Measurements from ENCODE around the gene PTGES2. TPM values are rescaled to one million over a fixed set of nuclear protein-coding genes. Genes with fewer than 3 reads are reported as not detected.

The PTGES2 gene
- total RNA-seq, 1 donor from 2014 or later = 33.8 TPM

DNA sequence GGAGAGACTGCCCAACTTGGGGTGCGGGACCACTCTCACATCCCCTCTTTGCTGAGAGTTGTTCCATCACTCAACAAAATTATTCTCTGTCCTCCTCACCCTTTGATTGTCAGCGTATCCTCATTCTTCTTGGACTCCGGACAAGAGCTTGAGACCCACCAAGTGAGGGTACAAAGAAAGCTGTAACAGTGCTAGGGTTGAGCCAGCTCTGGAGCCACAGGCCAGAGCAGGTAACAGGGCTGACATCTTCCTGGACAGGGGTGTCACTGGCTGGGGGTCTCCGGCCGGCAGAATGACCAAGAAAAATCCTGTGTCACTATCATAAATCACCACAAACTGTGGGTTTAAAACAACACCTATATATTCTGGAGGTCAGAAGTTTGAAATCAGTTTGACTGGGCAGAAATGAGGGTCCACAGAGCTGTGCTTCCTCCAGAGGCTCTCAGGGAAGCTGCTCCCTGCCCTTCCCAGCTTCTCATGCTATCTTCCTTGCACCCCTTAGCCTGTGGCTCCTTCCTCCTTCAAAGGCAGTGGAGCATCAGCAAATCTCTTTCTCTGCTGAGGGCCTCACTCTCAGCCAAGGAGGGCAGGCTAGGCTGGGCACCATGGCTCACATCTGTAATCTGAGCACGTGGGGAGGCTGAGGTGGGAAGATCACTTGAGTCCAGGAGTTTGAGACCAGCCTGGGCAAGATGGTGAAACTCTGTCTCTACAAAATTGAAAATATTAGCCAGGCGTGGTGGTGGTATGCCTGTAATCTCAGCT, 28.4 kb upstream of the PTGES2 start:
- DNase-seq (ENCODE audit: low spot score) (no peak), ATAC-seq (no peak)
- intact Hi-C loops (cut with DNase I) = no loop called here

- ATAC-seq = no peak
- DNase-seq (ENCODE audit: low spot score) = no peak
- intact Hi-C loops (cut with DNase I) = no loop called here
Observed at GRCh38 chr9:128153947-128154695, 26.6 kb upstream of the PTGES2 start.

DNA sequence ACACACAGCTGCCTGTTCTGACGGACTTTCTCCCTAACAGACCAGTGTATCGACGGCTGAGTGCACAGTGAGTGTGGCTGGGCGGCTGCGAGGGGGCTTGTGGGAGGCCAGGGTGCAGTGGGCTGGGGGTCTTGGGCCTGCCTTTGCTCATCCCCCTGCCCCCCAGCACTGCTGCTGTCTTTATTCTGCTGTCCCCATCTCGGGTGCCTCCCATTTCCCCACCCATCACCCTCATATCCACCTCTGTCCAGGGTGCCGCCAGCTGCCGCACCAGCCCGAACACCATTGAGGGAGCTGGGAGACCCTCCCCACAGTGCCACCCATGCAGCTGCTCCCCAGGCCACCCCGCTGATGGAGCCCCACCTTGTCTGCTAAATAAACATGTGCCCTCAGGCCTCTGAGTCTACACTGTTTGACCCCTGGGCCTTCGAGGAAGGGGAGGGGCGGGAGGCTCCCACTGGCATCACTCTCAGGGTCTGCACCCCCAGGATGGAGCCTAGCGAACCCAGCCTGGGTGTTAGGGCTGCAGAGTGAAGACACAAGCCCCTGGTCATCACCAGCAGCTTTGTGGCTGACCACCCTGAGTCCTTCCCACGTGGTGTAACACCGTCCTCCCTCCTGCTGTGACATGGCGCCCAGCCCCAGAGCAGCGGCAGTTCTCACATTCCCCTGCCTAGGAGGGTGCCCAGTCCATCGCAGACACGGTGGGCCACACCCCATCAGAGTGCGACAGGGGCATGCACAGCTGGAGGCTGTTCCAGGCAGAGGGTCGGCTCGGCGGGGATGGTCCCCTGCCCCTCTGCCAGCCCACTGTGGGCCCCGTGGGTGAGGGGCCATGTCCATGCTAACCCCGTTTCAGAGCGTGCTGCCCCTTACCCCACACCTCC, 25.8 kb upstream of the PTGES2 start:
- intact Hi-C loops (cut with DNase I) = no loop called here
- DNase-seq (ENCODE audit: low spot score) (no peak), ATAC-seq (no peak)

DNA sequence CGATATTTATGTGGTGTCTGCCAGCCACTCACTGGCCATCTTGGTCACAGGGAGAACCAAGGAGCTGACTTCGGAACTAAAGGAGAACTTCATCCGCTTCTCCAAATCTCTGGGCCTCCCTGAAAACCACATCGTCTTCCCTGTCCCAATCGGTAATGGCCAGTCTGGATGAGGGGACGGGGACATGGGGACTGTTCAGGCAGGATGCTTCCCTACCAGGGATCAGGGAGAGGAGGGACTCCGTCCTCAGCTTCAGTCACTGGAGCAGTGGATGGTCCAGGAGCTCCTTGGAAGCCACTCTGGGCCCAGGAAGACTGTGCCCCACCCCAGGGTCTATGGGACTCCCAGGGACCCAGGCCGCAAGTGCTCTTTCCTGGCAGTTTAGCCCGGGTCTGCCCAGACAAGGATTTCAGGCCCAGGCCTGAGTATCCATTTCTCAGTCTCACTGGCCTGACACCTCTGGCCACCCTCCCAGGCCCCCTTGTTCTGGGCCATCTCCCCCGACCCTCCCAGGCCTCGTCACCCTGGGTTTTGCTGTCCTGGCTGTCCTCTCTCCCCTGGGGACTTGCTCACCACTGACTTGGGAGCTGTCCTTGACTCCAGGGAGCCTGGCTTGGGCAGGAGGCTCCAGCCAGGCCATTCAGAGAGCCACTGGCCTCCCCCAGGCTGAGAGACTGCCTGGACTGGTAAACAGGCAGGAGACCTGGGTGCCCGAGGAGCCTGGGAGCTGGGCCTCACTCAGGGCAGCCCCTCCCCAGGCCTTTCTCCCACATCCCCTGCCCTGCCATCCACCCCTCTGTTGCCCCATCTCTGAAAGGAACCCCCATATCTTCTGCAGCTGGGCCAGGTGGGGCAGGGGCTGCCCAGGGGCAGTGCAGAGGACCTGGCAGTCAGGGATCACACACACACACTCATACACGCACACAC, 24.9 kb upstream of the PTGES2 start:
- ATAC-seq (no peak), DNase-seq (ENCODE audit: low spot score) (no peak)
- intact Hi-C loops (cut with DNase I) = no loop called here

DNA sequence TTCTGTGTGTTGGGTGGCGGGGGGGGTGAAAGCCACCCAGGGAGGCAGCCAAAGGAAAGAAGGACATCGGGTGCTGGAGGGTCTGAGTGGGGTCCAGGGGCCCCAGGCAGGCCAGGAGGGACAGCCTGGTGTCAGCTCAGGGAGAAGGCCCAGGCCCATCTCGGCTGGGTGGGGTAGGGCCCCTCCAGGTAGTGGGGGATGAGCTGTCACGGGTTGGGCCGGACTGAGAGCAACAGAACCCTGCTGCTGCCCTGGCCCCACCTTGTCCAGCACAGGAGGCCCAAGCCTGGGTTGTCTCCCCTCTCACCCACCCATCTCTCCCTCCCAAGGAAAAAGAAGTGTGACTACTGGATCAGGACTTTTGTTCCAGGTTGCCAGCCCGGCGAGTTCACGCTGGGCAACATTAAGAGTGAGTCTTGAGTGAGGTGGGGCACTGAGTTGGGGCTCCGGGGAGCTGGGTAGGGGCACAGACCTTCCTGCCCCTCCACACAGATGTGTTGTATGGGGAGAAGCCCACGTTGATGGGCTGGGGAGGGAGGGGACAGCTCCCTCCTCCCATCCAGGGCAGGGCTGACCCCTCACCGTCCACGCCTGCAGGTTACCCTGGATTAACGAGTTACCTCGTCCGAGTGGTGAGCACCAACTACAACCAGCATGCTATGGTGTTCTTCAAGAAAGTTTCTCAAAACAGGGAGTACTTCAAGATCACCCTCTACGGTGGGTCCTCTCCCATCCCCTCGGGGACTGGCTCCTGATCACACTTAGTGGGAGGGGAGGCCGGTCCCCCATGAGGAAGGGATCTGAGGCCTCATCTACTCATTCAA, 24.0 kb upstream of the PTGES2 start:
- intact Hi-C loops (cut with DNase I) = no loop called here
- ATAC-seq (no peak), DNase-seq (ENCODE audit: low spot score) (no peak)

- no peak for DNase-seq (ENCODE audit: low spot score)
- peak; percentile 15 for ATAC-seq
- intact Hi-C loops (cut with DNase I) = no loop called here
Observed at GRCh38 chr9:128150594-128151308, 23.2 kb upstream of the PTGES2 start.

DNA sequence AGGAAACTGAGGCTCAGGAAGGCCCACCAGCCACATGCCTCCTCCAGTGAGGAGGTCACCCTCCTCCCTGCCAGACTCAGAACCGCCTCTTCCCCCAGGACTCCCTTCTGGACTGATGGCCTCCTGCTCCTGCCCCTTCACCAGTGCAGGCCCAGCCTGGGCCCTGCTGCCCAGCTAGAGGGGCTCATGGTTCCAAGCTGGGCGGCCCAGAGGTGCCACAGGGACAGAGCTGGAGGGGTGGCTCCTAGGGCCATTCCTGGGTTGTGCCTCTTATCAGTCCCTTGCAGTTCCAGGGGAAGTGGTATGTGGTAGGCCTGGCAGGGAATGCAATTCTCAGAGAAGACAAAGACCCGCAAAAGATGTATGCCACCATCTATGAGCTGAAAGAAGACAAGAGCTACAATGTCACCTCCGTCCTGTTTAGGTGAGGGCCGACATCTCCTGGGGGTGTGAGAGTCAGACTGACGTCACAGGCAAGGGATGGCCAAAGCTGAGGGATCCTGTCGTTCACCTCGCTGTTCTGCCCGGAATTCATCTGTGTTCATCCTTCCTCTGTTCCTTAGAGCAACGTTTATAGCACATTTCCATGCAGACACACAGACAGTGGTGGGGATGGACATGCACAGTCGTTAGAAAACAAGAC, 22.5 kb upstream of the PTGES2 start:
- DNase-seq (ENCODE audit: low spot score) (no peak), ATAC-seq (no peak)
- intact Hi-C loops (cut with DNase I) = no loop called here

DNA sequence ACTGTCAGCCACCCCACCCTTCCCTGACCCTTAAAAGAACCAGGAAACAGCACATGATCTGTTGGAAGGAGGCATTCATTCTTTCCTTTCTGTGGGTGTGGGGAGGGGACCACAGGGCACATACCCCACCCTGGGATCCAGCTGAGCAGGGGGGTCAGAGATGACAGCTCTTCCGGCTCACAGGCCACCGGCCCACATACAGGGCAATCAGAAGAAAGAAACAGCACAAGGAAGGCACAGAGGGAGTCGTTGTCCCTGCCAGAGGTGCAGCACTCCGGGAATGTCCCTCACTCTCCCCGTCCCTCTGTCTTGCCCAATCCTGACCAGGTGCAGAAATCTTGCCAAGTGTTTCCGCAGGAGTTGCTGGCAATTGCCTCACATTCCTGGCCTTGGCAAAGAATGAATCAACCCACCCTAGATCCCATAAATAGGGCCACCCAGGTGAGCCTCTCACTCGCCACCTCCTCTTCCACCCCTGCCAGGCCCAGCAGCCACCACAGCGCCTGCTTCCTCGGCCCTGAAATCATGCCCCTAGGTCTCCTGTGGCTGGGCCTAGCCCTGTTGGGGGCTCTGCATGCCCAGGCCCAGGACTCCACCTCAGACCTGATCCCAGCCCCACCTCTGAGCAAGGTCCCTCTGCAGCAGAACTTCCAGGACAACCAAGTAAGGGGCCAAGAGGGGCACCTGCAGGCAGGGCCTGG, 21.6 kb upstream of the PTGES2 start, which contains the start of gene LCN2:
TSS of gene LCN2 (plus strand) at position 453 of the 701 bp plus-strand sequence. CDS start at position 526, 73 bp downstream.
- ATAC-seq (peak; percentile 29), DNase-seq (ENCODE audit: low spot score) (no peak)
- intact Hi-C loops (cut with DNase I) = no loop called here

GRCh38 chr9:128148509-128149000, 21.0 kb upstream of the PTGES2 start:
- intact Hi-C loops (cut with DNase I) = no loop called here
- no peak for ATAC-seq
- no peak for DNase-seq (ENCODE audit: low spot score)

DNA sequence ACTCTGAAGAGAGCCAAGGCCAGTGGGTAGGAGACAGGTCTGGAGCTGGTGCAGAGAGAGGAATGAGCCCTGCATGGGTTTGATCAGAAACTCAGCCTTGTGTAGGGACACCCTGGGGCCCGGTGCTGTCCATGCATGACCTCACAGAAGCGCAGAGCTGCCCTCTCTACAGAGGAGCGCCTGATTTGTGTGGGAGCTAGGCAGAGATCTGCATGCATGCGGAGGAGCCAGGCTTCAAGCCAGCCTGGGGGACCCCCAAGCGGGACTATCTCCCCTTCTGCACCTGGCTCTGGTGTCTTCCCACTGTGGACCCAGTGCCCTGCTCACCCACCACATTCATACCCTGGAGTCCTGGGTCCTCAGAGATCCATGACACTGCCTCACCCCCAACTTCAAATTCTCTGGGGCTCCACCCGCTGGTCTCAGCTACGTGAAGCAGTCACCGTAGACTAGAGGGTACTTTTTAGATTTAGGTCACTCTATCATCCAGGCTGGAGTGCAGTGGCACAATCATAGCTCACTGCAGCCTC, 19.1 kb upstream of the PTGES2 start:
- ATAC-seq = no peak
- DNase-seq (ENCODE audit: low spot score) = no peak
- intact Hi-C loops (cut with DNase I) = no loop called here

GRCh38 chr9:128145951-128146351, 18.4 kb upstream of the PTGES2 start:
- intact Hi-C loops (cut with DNase I) = no loop called here
- DNase-seq (ENCODE audit: low spot score) (no peak), ATAC-seq (no peak)

DNA sequence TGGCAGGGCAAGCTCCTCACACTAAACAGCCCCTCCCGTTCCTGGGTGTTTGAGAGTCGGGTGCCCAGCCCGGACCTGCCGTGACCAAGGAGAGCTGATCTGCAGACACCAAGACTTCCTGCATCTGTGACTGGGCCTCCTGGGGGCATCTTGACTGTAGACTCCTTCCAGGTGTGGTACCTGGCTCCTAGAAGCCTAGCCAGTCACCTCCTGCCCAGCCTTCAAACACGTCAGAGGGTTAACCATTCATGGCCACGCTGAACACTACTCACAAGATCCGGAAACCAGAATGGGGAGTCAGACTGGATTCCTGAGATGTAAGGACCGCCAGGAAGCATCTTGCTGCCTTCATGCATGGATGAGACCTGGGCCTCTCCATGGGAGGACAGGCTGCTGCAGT, 18.0 kb upstream of the PTGES2 start:
- intact Hi-C loops (cut with DNase I) = no loop called here
- ATAC-seq = no peak
- DNase-seq (ENCODE audit: low spot score) = no peak

- DNase-seq (ENCODE audit: low spot score) (no peak), ATAC-seq (no peak)
- intact Hi-C loops (cut with DNase I) = no loop called here
Observed at GRCh38 chr9:128144239-128145181, 17.0 kb upstream of the PTGES2 start.

DNA sequence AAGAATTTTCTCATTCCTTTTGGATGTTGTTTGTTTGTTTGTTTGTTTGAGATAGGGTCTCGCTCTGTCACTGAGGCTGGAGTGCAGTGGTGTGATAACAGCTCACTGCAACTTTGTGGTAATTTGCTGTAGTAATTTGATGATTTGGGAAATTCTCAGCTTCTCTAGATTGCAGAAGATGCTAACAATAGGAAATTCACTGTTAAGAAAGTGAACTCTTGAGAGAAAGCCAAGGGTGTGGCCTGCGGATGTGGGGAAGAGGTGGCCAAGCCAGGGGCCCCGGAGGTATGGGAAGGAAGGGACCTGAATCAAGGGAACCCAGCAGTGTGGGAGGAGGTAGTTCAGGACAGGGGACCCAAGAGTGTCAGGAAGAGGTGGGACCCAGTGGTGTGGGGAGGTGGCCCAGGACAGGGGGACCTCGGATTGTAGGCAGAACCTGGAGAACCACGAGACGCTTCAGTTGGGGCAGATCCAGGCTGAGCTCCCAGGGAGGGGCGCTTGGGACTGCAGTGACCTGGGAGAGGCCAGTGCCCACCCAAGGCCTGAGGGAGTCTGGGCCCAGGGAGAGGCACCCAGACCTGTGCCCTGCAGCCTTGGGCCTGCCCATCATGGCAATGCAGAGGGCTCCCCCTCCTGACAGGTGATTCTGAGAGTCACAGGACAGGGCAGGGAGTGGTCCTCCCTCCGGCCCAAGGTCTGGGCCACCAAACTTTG, 16.2 kb upstream of the PTGES2 start:
- DNase-seq (ENCODE audit: low spot score) (no peak), ATAC-seq (peak; percentile 8)
- intact Hi-C loops (cut with DNase I) = no loop called here

Measured in sciatic nerve (tissue), 2 donors.